ENCODE results near the gene ARHGDIB. TPM values are rescaled to one million over a fixed set of nuclear protein-coding genes. Genes with fewer than 3 reads are reported as not detected.

Gene ARHGDIB
- total RNA-seq, 6 experiments from 2014 or later, result 0.76 to 4.8 (median 3.0) TPM

GRCh38 chr12:14975457-14975856 lies 14.1 kb upstream of the ARHGDIB start:
- Mint-ChIP-seq H3K27ac (no peak overlapping the region), H3K4me1 (ENCODE audit: low read depth) (peaks cover 5% of the 10 kb centered on the region; the same call in 1 of the 2 replicates), H3K4me3 (no peak overlapping the region), H3K27me3 (ENCODE audit: insufficient read depth) (peaks cover 7% of the 10 kb centered on the region), H3K9me3 (no peaks in the 10 kb centered on the region), H3K36me3 (ENCODE audit: low read depth) (no peaks in the 10 kb centered on the region)
- TF ChIP-seq CTCF (IDR thresholded peaks at IDR 0.05), result no peak
- no peak for DNase-seq

GRCh38 chr12:14974633-14975032 lies 13.2 kb upstream of the ARHGDIB start:
- H3K4me3 Mint-ChIP-seq, result no peak overlapping the region
- no peaks in the 10 kb centered on the region for H3K36me3 Mint-ChIP-seq (ENCODE audit: low read depth)
- H3K27ac Mint-ChIP-seq, result no peak overlapping the region
- no peak for TF ChIP-seq CTCF (IDR thresholded peaks at IDR 0.05)
- H3K4me1 Mint-ChIP-seq (ENCODE audit: low read depth), result peaks cover 7% of the 10 kb centered on the region; the same call in 1 of the 2 replicates
- peaks cover 7% of the 10 kb centered on the region for H3K27me3 Mint-ChIP-seq (ENCODE audit: insufficient read depth)
- no peak for DNase-seq
- H3K9me3 Mint-ChIP-seq, result no peaks in the 10 kb centered on the region

- H3K4me1 Mint-ChIP-seq (ENCODE audit: low read depth), result peaks cover 7% of the 10 kb centered on the region; the same call in 1 of the 2 replicates
- no peaks in the 10 kb centered on the region for H3K9me3 Mint-ChIP-seq
- DNase-seq, result no peak
- H3K27me3 Mint-ChIP-seq (ENCODE audit: insufficient read depth), result peaks cover 7% of the 10 kb centered on the region
- H3K4me3 Mint-ChIP-seq, result no peak within 1 kb of the TSS
- no peak within 1 kb of the TSS for H3K27ac Mint-ChIP-seq
- TF ChIP-seq CTCF (IDR thresholded peaks at IDR 0.05), result no peak
- H3K36me3 Mint-ChIP-seq (ENCODE audit: low read depth), result no peaks in the 10 kb centered on the region
Measured at GRCh38 chr12:14972816-14973215, 11.4 kb upstream of the ARHGDIB start, which contains the start of gene PDE6H. Gene PDE6H, plus strand, starts transcription at chr12:14973042. Its CDS starts 4,971 bp downstream, at chr12:14978013.

GRCh38 chr12:14970473-14970872 lies 9.1 kb upstream of the ARHGDIB start:
- H3K4me1 Mint-ChIP-seq (ENCODE audit: low read depth), result peaks cover 7% of the 10 kb centered on the region; the same call in 1 of the 2 replicates
- H3K27me3 Mint-ChIP-seq (ENCODE audit: insufficient read depth), result peaks cover 4% of the 10 kb centered on the region
- no peak overlapping the region; the same call in 1 of the 2 replicates for H3K4me3 Mint-ChIP-seq
- H3K36me3 Mint-ChIP-seq (ENCODE audit: low read depth), result no peaks in the 10 kb centered on the region
- TF ChIP-seq CTCF (IDR thresholded peaks at IDR 0.05), result no peak
- H3K9me3 Mint-ChIP-seq, result no peaks in the 10 kb centered on the region
- H3K27ac Mint-ChIP-seq, result no peak overlapping the region; the same call in 1 of the 2 replicates
- no peak for DNase-seq

GRCh38 chr12:14968478-14968877 lies 7.1 kb upstream of the ARHGDIB start:
- Mint-ChIP-seq H3K9me3 (no peaks in the 10 kb centered on the region), H3K4me1 (ENCODE audit: low read depth) (peaks cover 7% of the 10 kb centered on the region; the same call in 1 of the 2 replicates), H3K27me3 (ENCODE audit: insufficient read depth) (peaks cover 4% of the 10 kb centered on the region), H3K27ac (no peak overlapping the region), H3K36me3 (ENCODE audit: low read depth) (no peaks in the 10 kb centered on the region), H3K4me3 (no peak overlapping the region)
- TF ChIP-seq CTCF (IDR thresholded peaks at IDR 0.05), result no peak
- DNase-seq, result no peak
